ENCODE results near the gene MVP.
"Not testable (repeated sequence)": the region's sequence is repeated elsewhere in the genome, so short reads cannot be mapped to it uniquely, and the experiment has no call there.

The MVP gene

DNA sequence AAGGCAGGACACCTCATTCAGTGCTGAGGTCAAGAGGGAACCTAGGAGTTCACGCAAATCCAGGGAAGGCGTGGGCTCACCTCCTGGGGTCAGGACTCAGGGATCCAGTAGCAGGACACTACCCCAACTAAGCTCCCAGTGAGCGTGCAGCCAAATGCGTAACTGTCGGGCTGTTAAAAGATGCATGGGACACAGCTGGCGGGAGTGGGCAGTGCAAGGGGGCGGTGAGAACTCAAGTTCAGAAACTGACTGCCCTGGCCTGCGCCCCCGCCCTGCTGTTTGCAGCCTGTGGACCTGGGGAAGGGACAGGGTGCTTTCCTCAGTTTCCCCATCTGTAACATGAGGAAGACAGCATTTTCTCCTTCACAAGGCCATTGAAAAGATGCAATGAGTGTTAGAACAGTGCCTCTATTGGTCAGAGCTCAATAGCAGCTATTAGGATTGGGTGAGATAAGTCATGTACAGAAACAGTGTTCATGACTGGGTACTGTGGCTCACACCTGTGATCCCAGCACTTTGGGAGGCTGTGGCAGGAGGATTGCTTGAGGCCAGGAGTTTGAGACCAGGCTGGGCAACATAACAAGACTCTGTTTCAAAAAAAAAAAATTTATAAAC, 22.6 kb downstream of the MVP start:
- DNase-seq (ENCODE audit: low spot score), result no peak

DNA sequence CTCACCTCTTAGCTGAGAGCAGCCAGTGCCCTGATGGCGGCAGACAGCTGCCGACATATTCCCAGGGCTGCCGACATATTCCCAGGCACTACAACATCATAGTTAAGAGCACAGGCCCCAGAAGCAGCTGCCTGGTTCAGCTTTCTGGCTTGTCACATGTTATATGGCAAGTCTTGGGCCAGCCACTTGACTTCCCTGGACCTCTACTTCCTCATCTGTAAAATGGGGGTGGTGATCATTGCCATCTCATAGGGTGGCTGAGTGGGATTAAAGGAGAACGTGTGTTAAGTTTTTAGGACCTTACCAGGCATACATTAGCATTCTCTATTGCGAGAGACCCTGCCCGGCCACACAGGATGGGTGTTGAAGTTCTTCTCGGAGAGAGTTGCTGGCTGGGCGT, 23.7 kb downstream of the MVP start:
- DNase-seq (ENCODE audit: low spot score), result no peak

DNA sequence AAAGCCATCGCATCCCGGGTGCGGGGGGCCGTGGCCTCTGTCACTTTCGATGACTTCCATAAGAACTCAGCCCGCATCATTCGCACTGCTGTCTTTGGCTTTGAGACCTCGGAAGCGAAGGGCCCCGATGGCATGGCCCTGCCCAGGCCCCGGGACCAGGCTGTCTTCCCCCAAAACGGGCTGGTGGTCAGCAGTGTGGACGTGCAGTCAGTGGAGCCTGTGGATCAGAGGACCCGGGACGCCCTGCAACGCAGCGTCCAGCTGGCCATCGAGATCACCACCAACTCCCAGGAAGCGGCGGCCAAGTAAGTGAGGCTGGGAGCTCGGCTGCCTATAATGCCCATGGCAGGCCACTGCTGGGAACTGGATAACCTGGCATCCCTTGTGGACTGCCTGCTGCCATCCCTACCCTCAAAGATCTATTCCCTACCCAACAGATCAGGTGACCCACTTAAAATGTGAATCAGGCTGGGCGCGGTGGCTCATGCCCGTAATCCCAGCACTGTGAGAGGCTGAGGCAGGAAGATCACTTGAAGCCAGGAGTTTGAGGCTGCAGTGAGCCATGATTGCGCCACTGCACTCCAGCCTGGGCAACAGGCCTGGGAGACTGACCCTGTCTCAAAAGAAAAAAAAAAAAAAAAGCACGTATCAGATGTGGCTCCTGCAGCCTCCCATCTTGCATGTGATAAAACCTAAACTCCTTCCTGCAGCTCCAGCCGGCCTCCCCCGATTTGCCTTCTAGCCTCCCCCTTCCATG, 24.5 kb downstream of the MVP start:
- DNase-seq (ENCODE audit: low spot score), result no peak

DNA sequence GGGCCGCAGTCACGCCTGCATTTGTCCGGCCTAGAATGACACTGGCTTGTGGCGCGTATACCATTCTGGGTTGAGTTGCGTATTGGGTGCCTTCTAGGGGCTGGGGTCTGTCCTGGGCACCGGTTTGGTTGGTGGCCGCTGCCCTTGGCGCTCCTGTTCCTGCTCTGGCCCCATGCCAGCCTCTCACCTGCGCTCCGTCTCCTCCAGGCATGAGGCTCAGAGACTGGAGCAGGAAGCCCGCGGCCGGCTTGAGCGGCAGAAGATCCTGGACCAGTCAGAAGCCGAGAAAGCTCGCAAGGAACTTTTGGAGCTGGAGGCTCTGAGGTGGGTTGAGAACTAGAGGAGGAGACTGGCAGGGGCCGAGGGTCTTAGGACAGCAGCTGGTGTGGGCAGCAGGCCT, 25.4 kb downstream of the MVP start:
- no peak for DNase-seq (ENCODE audit: low spot score)

DNA sequence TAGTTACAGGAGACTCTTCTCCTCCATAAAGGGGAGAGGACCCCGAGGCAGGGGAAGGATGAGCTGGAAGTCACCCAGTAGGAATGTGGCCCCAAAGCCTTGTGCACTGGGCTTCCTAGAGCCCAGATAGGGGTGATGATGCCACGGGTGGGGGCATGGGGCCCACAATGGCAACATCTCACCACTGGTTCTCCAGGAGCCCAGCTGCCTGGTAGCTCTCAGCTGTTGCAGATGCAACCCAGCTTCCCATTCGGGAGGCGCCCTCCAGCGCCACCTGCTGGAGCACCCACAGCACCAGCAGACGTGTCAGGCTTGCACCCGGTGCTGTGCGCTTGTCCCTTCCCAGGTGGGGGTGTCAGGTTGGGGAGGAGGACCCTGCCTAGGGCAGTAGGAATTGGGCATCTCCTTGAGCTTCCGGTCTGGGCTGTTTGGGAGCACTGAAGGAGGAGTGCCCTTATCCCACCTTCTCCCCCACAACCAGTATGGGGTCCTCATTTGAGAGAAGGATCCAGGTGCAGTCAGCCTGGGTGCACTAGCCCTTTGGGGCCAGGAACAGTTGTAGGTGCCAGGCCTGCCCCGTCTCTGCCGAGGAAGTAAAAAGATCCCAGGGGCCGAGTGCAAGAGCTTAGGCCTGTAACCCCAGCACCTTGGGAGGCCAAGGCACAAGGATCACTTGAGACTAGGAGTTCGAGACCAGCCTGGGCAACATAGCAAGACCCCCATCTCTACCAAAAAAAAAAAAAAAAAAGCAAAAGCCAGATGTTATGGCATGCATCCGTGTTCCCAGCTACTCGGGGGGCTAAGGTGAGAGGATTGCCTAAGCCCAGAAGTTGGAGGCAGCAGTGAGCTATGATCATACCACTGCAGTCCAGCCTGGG, 28.4 kb downstream of the MVP start:
- peak; percentile 84 for DNase-seq (ENCODE audit: low spot score)

DNA sequence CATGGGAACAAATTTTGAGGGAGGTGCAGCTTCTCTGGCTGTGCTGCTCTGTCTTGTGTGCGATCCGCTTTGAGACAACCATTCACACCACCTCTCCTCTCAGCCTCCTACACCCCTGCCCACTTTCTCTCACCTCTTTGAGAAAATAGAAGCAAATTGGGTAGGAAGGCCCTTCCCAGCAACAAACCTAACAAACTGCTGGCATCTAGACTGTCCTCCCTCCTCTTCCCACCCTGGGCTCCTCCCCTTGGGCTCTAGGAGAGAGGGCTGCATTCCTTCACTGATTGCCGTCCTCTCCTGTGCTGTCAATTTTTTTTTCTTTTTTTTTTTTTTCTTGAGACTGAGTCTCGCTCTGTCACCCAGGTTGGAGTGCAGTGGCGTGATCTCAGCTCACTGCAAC, 29.2 kb downstream of the MVP start:
- DNase-seq (ENCODE audit: low spot score), result no peak

DNA sequence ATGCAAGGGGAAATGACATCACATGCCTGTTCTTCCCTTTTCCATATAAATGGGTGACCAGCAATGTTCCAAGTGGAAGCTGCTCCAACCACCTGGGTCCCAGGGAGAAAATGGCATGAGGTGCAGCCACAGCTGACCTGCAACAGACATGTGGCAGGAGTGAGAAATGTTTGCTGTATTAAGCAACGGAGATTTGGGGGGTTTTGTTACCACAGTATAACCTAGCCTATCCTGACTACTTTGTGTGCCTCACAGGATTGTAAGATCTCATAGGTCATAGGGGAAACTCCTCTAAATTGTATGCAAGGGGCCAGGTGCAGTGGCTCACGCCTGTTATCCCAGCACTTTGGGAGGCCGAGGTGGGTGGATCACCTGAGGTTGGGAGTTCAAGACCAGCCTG, 30.7 kb downstream of the MVP start:
- no peak for DNase-seq (ENCODE audit: low spot score)

DNA sequence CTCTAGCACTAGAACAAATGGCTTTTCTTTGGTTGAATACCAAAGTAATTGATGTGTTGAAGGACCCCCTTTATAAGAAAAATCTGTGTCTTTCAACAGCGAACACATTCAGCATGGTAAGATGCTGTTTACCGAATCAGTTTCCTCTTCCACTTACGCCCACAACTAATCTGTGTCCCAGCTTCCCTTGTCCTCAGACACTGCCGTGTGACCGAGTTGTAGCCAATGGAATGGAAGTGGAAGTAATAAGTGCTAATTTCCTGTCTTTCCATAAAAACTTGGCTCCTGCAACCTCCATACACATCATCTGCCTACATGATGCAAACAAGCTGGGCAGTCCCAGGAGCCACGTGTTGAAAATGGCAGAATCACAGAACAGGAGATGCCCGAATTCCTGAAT, 32.4 kb downstream of the MVP start:
- no peak for DNase-seq (ENCODE audit: low spot score)

DNA sequence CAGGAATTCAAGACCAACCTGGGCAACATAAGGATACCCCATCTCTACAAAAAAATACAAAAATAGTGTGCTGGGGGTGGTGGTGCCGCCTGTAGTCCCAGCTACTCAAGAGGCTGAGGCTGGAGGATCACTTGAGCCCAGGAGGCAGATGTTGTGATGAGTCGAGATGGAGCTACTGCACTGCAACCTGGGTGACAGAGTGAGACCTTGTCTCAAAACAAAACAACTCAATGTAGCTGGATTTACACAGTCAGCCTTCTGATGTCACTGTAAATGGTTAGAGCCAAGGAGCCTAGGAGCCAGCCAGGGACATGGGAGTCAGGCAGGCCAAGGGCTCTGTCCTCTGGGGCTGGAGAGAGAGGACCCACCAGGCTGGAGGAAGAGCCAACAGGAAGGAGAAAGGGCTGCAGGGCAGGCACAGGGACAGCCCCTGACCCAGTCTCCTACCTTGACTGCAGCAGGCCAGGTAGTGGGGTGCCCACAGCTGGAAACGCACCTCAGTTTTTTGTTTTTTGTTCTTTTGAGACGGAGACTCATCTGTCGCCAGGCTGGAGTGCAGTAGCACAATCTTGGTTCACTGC, 34.3 kb downstream of the MVP start:
- DNase-seq (ENCODE audit: low spot score), result no peak

DNA sequence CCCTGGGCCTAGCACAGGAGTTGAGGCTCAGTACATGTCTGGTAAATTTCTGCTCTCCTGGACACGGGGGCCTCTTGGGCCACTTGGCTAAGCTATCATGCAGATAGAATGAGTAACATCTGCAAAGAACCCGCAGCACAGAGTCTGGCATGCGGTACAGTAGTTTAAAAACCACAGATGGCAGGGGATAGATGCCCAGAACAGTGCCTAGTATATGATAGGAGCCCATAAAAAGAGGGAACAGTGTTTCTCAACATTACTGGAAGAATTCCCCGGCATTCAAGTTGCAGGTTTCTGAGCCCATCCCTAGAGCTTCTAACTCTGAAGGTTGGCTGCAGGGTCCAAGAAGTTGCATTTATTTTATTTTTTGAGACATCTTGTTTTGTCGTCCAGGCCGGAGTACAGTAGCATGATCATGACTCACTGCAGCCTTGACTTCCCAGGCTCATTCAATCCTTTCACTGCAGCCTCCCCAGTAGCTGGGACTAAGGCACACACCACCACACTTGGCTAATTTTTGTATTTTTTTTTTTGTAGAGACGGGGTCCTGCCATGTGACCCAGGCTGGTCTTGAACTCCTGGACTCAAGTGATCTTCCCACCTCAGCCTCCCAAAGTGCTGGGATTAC, 37.0 kb downstream of the MVP start:
- no peak for DNase-seq (ENCODE audit: low spot score)

DNA sequence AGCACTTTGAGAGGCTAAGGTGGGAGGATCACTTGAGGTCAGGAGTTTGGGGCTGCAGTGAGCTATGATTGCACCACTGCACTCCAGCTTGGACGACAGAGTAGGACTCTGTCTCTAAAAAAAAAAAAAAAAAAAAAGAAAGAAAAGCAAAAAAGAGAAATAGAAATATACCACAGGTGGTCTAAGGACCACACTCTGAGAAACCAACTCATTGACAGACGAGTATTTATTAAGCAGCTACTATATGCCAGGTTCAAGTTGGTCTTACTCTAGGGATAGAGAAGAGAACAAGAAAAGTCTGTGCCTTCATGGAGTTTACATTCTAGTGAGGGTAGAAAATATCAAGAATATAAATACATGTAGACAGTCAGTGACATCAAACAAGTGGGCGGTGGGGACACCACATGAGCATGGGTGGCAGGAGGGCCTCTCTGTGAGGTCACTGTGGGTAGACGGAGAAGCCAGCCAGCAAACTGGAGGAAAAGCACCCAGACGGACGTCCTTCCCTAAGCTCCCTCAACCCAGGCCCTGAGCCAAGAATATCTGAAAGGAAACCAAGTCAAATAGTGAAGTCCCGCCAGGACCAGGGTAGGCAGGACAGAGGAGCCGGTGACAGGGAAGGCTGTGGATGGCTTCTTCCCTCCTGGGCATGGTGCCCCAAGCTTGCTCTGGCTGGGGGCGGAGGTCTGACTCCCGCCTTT, 38.0 kb downstream of the MVP start:
- DNase-seq (ENCODE audit: low spot score), result no peak

DNA sequence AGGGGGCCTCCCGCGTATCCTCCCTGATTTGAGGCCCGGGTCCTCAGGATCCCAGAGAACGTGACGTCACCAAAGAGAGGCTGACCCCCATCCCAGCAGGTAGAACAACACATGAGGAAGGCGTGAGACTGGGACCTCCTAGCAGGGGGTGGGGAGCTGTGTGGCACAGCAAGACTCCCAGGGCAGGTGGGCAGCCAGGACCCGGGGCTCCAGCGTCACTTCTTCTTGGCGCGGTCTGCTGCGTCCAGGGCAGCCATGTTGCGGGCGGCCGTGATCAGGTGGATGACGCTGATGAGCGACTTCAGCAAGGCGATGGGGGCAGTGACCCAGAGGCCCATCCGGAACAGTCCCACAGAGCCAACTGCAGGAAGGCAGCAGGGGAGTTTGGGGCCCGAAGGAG, 38.7 kb downstream of the MVP start:
- no peak for DNase-seq (ENCODE audit: low spot score)

DNA sequence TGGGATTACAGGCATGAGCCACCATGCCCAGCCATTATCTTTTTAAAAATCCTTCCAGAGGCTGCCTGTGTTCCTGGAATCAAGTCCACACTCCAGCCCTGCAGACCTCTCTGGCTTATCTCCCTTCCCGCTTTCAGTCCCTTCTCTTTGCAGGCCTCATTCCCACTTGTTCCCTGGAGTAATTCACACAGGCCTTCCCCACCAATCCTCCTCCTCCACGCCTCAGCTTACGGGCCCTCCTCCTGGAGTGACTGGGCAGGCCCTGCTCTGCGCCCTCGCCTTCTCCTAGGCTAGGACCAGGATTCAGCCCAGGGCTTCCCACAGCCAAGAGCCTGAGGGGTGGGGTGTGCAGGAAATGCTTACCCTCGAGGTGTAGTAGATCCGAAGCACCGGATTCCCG, 40.0 kb downstream of the MVP start:
- DNase-seq (ENCODE audit: low spot score), result no peak

DNA sequence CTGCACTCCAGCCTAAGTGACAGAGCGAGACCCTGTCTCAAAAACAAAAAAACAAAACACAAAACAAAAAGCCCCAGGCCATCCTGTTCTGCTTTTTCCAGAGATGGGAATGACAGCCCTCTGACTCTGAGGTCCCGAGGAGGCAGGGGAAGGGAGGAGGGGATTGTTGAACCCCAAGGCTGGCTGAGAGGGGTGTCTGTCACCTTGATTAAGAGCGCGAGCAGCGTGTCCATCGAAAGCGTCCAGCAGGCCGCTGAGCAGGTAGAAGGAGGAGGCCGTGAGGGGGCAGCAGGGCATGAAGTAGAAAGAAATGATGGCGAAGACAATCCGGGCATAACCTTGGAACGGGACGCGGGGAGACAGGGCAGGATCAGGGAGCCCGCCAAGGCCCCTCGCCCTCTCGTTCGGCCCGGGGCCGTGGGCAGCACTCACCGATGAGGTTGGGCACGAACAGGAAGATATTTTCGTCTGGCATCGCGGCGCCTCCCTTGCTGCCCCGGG, 42.2 kb downstream of the MVP start:
- no peak for DNase-seq (ENCODE audit: low spot score)

DNA sequence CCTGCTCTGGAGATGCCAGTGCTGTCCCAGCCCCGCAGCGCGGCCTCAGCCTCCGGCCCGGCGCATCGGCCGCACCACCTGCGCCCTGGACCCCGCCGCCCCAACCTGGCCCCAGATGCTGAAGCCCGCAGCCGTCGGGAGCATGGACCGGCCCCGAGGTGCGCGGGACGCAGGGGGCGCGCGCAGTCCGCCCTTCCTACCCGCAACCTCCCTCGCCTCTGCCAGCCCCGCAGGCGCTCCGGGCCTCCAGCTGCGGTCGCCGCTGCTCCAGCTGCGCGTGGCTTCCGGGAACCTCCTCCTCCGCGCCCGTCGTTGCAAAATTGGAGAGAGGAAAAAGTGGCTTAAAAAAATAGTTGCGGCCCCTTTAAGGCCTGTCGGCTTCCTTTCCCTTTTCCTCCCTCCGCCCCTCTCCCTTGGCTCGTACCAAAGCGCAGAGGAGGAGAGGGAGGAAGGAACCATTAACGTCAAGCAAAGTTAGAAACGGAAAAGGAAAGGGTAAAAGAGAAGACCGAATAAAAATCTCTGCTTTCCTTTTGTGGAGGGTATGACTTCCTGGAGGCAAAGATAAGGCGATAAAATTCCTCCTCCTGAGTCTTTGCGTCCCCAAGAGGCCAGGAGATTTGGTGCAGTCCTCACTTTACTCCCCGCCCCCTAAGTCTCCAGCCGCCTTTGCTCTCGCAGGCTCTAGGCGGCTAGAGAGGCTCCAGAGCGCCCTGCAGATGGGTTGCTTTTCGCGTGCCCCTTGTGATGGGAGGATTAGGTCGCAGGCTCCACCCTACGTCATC, 42.8 kb downstream of the MVP start, which contains the start of gene CDIPT:
Gene CDIPT (minus strand): TSS at position 343 of the 785 bp plus-strand sequence. CDS start 369 bp downstream, outside the sequence.
- peak; percentile 95 for DNase-seq (ENCODE audit: low spot score)

DNA sequence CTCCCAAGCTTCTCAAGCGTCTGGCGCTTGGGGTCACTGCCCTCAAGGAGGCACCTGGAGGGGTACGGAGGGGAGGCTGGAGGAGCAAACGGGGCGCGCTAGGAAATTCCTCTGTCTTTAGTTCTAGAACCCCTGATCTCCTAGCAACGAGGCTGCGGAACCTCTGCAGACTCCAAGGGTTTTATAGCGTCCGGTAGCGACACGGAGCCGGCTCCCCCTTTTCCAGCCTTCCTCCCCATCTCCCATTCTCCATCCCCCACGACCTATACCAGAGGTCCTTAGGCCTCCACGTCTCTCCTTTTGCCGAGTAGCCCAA, 43.4 kb downstream of the MVP start:
- no peak for DNase-seq (ENCODE audit: low spot score)

DNA sequence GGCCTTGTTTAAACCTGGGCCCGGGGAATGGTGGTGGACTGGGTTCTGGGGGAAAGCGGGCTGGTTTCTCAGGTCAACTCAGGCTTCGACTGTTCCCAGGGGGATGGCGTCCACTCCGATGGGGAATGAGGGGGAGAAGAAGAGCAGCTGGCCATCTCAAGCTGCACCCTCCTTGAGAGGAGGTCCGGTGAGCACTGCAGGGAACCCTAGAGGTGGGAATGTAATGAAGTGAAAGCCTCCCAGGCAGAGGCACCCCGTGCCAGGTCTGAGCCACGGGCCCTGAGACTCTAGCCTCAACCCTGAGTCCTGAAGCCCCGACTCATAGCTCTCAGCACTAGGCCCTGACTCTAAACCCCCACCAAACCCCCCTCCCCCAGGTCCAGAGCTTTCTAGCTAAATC, 43.9 kb downstream of the MVP start:
- DNase-seq (ENCODE audit: low spot score), result no peak

DNA sequence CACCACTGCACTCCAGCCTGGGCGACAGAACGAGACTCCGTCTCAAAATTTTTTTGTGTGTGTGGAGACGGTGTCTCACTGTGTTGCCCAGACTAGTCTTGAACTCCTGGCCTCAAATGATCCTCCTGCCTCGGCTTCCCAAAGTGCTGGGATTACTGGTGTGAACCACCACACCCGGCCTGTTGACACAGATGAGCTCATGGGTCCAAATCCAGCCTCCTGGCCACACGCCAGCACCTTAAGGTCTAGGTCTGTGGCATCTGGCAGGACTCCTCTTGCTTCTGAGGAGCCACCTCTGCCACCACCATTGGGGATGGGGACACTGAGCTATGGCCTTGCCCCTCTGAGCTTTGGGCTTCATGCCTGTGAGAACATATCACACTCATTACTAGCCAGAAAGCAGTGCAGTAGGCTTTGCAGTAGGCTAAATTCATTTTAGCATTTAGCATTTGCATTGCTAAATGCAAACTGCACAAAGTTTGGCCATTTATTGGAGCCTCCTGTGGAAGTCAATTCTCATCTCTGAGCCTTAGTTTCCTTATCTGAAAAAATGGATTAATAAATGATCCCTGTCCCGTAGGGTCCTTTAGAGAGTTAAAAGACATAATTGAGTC, 48.2 kb downstream of the MVP start:
- DNase-seq (ENCODE audit: low spot score), result no peak

DNA sequence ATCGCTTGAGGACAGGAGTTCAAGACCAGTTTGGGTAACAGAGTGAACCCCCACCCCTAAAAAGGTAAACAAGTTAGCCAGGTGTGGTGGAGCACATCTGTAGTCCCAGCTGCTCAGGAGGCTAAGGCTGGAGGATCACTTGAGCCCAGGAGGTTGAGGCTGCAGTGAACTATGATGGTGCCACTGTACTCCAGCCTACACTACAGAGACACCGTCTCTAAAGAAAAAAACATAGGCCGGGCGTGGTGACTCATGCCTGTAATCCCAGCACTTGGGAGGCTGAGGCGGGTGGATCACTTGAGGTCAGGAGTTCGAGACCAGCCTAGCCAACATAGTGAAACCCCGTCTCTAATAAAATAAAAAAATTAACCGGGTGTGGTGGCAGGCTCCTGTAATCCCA, 48.8 kb downstream of the MVP start:
- DNase-seq (ENCODE audit: low spot score), result not testable (repeated sequence)
